HG03575 (cell line): ENCODE results near the gene LRRTM1.

Experiments
- ATAC-seq: cut with Tn5 transposase; IDR thresholded peaks from one replicate; pipeline ENCODE4 v1.9.1; 2021; ENCODE audit not compliant: unreplicated experiment, insufficient number of reproducible peaks, low FRiP score; ENCODE audit errors: extremely low read depth

LRRTM1 gene

DNA sequence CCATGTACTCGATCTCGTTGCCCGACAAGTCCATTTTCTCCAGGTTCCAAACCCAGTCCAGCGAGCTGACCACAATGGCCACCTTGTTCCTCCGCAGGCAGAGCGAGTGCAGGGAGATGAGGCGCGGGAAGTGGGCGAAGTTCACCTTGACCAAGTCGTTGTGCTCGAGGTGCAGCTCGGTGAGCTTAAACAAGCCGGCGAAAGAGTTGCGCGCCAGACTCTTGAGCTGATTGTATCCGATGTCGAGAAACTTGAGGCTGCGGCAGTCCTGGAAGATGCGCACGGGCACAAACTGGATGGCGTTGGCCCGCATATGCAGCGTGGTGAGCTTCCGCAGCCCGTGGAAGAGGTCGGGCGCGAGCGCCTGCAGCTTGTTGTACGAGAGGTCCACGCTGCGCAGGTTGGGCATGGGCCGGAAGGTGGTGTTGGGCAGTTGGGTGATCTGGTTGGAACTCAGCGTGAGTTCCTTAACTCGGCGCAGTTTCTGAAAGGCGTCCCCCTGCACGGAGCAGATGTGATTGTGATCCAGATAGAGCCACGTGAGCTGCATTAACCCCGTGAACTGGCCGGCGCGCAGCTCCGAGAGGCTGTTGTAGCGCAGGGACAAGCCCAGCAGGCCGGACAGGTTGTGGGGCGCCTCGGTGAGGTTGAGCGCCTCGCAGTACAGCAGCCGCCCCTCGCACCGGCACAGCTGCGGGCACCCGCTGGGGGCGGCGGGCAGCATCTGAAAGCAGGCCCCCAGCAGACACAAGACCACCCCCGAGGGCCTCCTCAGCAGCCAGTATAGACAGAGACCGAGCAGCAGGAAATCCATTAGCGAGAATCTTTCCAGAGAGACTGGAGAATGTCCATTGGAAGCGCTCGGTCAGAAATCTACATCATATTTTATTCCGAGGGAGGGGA lies 1.3 kb downstream of the LRRTM1 start:
- ATAC-seq, result no peak

DNA sequence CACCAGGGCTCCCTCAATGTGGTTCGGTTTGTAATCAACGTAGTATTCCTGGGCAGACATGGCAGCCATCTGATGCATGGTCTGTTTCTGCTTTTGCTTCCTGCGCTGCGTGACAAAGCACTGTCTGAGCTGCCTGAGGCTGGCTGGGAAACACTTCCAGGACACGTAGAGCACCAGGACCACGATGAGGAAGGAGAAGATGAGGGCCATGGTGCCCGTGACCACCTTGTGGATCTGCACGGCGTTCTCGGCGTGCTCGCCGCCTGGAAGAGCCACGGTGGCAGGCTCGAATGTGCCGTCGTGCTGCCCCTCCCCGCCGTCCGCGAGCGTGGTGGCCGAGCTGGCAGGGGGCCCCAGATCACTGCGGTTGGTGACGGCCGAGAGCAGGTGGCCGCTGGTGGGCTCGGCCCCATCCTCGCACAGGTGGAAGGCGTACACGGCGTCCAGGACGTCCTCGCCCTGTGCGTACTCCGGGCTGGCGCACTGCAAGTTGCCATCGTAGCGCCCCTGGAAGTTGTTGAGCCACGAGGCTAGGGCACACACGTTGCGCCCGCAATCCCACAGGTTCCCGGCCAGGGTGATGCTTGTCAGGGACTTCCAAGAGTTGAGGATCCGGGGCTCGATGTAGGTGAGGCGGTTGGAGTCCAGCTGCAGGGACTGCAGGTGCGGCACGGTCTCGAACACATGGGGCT lies 2.1 kb downstream of the LRRTM1 start:
- no peak for ATAC-seq

DNA sequence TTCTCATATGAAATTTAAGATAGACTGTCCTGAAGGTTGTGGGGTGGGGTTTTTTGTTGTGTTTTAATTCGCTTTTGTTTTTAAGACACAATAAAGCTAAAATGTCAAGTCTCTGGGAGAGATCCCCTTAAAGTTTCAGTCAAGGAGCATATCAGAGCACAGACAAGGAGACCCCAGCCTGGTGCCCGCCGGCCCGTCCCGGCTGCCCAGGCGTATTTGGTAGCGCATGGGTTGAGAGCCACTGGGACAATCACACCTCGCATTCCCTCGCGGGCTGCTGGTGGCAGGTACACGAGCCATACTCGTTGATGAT lies 2.6 kb downstream of the LRRTM1 start:
- ATAC-seq, result no peak

DNA sequence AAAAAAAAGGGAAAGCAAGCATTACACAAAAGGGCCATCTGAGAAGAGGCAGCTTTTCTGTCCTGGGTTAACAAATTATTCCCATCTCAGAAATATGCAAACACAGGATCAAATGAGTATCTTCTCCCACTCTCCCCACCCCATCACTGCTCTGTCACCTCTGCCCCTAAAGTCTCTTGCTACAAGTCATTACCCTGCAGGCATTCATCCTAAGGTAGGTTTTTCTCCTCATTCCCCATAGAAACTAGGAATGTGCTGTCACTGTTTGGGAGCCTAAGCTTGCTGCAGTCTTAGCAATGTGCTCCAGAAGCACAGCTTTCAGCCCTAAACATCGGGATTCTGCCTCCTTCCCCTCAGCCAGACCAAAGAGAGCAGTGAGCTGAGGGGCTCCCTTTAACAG lies 3.6 kb downstream of the LRRTM1 start:
- ATAC-seq, result no peak

DNA sequence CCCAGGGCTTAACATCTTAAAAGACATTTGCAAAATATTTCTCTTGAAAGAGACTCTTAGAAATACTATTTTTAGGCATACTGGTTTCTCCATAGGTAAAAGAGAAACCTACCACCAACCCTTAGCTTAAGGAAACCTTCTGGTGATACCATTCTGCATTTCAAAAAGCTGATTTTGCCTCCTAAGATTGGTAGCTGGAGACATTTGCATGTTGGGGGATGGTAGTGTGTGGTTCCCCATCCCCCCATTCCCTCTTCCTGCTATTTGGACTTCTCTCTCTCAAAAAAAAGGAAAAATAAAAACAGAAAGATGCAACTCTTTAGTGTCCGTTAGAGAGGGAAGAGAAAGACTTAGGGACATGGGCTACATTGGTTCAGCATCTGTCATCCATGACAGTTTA lies 4.2 kb downstream of the LRRTM1 start:
- ATAC-seq, result no peak

DNA sequence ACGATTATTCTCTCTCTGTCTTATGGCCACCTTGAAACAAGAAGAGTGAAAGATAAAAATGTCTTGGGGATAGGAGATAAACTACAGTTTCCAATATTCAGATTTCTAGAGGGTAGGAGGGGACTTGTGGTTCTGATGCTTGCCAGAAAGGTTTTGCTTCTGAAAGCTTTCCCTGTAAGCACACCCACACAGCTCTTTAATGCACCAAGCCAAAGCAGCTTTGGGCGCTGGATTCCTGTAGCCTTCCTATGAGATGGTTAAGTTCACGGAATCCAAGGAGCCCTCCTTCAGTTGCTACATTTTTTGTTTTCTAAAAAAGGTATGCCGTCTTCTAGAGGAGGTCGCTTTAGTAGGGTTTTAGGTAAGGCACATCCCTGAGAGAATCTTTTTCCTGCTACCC lies 4.9 kb downstream of the LRRTM1 start:
- no peak for ATAC-seq

DNA sequence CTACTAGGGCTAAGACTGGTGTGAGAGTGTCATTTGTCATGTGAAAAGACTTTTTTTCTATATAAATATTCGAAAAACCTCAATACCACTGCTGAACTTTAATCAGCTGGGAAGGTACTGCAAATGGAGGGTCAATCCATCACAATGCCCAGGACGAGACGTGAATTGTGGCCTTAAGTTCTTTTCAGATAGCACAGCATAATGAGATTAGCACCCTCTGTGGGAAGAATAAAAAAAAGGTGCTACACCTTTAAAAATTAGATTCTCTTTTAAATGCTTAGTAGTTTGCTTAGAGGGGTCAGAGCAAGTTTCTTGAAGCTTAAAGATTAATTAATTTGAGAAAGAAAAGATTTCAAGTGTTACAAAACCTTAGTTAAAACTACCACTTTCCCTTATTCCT lies 5.6 kb downstream of the LRRTM1 start:
- ATAC-seq, result no peak

DNA sequence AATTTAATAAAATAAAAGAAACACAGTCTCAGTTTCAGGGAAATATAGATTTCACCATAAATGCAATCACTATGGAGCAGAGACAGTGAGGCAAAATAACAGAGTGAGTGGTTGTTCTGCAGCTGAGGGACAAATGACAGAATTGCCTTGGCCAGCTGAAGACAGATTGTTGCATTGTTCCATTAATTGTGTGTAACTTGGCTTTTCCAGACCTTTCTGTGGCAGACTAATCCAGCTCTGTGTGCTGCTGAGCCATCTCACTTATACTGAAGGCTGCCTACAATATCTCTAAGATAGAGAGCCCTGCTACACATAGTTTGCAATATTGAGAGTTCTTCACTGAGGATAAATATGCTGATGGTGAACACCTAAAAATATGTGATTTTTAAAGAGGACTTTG lies 11.5 kb downstream of the LRRTM1 start:
- ATAC-seq, result no peak

DNA sequence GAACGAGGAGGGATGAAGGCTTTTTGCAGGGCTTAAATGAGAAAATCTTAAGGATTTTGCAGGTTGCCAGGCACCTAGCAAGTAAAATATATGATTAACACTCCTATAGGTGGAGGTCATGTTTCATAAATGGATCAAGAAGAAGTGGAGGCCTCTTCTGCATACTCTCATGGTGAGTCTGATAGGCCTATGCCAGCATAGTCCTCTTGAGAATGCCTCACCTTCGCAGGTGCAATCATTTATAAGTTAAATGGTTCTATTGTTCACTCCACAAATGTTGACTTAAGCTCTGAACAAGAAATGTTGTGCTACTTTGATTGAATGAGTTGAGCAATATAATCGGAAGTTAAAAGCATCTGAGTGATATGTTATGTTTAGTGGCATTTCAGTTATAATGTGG lies 12.1 kb downstream of the LRRTM1 start:
- ATAC-seq, result no peak

DNA sequence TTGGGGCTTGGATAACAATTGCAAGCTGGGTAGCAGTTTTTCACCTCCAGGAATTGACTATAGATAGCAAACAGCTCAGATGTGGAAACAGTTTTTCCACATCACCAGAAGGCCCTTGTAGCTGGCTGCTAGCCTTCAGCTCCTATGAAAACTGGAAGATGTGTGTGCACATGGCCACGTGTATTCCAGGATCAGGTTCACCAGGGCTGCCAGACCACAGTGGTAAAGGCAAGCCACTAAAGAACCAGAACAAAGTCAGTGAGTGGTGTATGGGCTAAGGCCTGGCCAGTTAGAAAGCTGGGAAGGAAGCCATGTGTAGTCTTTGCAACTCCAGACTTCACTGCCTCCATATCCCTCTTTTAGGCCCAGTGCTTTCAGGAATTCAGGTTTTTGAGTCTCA lies 12.9 kb downstream of the LRRTM1 start:
- ATAC-seq, result no peak

DNA sequence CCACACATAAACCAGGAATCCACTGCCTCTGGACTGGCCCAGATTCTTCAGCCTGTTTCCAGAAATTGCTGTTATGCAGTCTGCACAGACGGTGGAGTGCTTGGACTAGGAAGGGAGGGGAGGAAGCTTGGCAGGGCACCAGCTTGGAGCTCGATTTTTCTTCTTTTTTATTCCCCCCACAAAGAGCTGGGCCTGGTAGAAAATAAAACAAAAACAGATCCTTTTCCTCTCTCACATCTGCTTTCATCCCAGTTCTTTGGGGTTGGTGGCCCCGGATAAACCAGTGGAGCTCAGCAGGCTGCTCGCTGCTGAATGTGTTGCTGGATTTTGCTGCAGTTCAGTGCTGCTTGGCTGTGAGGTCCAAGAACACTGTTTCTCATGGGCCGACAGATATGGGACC lies 16.0 kb downstream of the LRRTM1 start:
- no peak for ATAC-seq

DNA sequence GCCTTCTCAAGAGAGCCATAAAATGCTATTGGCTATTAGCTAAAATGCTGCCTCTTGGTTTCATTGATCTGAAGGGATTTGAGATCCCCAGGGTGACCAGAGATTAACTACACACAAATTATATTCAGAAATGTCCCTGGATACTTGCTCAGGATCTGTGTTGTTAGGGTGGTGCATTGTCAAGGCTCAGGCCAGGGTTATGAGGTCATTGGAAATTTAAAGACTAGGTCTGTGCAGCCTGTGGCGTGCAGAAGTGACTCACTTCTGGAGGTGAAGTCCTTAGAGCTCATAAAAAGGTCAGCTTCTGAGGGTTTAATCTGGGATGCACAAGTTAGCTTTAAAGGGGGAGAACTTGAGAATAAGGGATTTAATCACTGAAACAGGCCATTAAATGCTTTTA lies 23.5 kb downstream of the LRRTM1 start:
- no peak for ATAC-seq

DNA sequence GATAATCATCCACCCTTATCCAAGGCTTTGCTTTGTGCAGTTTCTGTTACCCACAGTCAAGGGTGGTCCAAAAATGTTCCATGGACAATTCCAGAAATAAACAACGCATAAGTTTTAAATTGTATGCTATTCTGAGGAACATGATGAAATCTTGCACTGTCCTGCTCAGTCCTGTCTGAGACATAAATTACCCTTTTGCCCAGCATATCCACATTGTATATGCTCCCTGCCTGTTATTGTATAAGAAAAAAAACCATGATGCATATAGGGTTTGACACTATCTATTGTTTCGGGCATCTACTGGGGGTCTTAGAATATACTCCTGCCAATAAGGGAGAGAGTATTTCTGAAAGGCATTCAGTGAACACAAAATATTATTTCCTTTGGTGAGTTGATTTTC lies 24.0 kb downstream of the LRRTM1 start:
- ATAC-seq, result no peak

DNA sequence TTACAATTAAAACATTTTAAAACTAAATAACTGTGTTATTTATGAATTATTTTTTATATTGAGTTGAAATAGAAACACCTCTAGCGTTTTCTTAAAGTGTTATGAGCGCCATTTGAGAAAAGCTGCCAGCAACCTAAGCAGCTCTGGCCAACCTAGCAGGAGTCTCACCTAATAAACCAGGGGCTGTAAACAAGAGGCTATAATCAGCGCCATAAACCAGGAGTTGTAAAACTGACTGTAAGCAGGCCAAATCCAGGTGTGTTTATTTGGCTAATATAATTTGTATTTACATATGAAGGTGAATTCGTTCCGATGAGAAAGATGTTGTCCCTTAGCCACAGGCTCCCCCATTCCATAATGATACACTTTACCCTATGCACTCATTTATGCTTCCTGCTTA lies 34.7 kb downstream of the LRRTM1 start:
- ATAC-seq, result no peak

DNA sequence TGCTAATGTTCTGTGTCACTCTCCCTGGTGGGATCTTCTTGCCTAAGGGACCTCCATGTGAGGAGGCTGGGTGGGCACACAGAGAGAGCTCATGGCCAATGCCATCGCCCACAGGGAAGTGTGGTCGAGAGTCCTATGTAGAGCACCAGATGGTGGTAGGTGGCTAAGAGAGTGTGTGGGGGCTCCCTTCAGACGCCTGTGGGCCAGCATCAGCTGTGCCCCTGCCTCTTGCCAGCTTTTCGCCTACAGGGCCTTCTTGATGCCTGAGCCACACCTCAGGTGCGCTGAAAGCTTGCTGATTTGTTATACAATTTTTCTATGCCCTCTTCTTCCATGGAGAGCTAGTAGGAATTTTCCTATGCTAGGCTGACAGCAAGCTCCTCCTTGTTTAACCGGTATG lies 38.3 kb downstream of the LRRTM1 start:
- no peak for ATAC-seq

DNA sequence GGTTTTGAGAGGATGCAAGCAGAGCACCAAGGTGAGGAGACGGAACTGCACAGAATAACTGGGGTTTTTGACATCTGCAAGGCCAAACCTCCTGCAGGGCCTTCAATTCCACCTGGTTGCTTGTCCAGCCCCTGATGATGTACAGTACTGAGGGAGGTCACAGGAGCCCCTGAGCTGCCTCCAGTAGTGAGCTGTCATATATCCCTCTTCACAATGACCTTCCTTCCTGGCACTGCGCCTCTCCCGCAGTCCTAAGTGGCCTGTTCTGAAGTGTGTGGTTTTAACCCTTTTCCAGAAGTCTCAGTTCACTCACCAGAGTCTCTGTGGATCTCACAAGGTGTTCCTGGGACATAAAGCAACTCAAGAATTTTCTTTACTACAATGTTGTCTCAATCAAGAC lies 45.3 kb downstream of the LRRTM1 start:
- no peak for ATAC-seq

DNA sequence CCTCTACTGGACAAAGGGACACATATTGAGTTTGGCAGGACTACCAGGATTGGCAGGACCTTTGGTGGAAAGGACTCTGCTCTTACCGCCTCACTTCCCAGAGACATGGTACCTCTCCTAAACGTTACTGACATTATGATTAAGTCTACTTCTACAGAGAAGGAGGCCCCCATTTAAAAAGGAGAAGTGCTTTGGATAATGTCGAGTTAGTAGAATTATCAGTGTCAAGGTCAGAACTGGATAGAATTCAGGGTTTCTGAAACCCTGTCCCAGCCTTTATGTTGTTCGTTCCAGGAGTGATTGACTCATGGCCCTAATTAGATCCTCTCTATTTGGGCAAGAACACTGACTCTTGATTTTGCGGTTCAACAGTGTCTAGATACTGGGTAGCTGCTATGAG lies 45.8 kb downstream of the LRRTM1 start:
- no peak for ATAC-seq

DNA sequence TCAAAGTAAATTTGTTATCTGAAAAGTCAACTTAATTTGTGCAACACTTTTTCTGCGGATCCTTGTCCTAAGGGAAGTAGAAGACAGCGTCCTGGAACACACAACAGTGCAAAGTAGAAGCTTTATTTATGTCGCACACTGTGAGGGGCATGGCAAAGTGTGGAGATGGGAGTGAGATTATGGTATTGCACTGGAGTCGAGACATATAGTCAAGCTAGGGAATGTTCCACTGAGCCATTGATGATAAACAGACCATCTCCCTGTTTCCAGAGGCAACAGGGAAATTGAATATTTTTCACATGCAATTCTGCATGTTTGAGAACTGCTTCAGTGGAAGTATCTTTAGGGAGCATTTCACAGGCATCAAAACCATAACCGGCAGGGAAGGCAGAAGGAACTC lies 46.2 kb downstream of the LRRTM1 start:
- no peak for ATAC-seq

DNA sequence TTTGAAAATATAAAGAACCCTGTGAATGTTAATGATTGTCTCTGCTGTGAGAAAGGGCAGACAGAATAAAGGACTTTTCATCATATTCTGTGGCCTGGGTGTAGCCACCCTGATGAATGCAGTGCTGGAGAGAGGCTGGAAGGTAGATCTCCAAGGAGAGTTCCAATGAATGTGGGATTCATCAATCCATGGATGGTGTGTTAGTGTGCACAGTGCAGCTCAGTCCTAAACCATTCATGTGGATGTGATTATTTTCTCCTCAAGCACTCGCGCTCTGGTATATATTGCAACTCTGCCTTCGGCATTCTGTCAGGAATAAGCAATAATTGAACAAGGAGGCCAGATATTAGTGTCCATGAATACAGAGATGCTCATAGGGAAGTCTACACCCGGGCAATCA lies 47.1 kb downstream of the LRRTM1 start:
- no peak for ATAC-seq

DNA sequence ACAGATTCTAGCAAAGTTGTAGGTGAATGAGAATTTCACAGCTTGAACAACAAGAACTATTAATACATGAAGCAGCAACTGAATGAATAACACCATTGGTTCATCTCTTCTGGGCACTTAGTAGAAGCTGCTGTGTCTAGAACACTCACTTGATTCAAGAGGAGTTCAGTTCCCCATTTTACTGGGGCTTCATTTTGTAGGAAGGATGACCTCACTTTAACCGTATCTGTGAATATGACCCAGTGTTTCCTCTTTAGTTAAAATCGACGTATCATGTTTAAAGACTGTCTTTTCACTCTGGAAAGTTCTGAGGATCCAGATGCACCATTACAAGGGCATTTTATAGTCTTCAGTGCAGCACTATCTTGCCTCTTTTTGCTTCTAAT lies 47.8 kb downstream of the LRRTM1 start:
- no peak for ATAC-seq
